Pancreas (tissue), 10 donors: ENCODE results near the gene RACGAP1. TPM values are rescaled to one million over a fixed set of nuclear protein-coding genes. Genes with fewer than 3 reads are reported as not detected.

ENCODE experiments used
- ATAC-seq, 4 donors: fragments of 200-7000 bp; cut with Tn5 transposase; one replicate each; pipeline versions ENCODE4 v1.8.0 to v1.9.1; 2020; ENCODE audit warnings: mild to moderate bottlenecking in 4 of 4, moderate library complexity in 4 of 4
- DNase-seq, 6 donors: peaks; one replicate each; pipeline ENCODE4 v3.0.0-alpha.2; 2020
- FAIRE-seq: peaks from 2 replicates; lab custom pipeline; 2012; peaks lifted over from hg19 to GRCh38; lab: Jason Lieb, UNC
- H3K27ac ChIP-seq, 4 donors: fragments of 200-600 bp; sonication (generic); 1 replicate in 3 of 4; 2 replicates in 1 of 4; pipeline versions ENCODE4 v1.5.0 to v1.8.0; 2020
- H3K27me3 ChIP-seq, 4 donors: fragments of 200-600 bp; one replicate each; pipeline ENCODE4 v1.8.0; 2021
- H3K36me3 ChIP-seq, 3 donors: fragments of 200-600 bp; sonication (generic) in 1 of 3; one replicate each; pipeline versions ENCODE4 v1.5.0 to v1.8.0; 2020 to 2021
- H3K4me1 ChIP-seq, 3 donors: fragments of 200-600 bp; one replicate each; pipeline ENCODE4 v1.8.0; 2021
- H3K4me3 ChIP-seq, 4 donors: fragments of 200-600 bp; sonication (generic) in 2 of 4; one replicate each; pipeline versions ENCODE4 v1.5.0 to v1.8.0; 2020 to 2021
- H3K9me3 ChIP-seq, 4 donors: fragments of 200-600 bp; one replicate each; pipeline ENCODE4 v1.8.0; 2021
- CTCF ChIP-seq, 4 donors: fragments of 200-600 bp; sonication (generic) in 3 of 4; IDR thresholded peaks; one replicate each; pipeline versions ENCODE4 v1.5.0 to v1.8.0; 2021; ENCODE audit warnings: antibody characterized with exemption in 4 of 4
- WGBS, 2 donors: extraction: QIAGEN DNeasy Blood & Tissue Kit; methylation state at CpG; one replicate each; pipeline ENCODE4 v1.1.7; 2013; 5-methylcytosine and 5-hydroxymethylcytosine counted together
- intact Hi-C, 3 donors: fragments of 100-400 bp; cut with DNase I; formaldehyde crosslinking; loops; one replicate each; pipeline versions ENCODE4 v1.11.1 to v1.14.2; 2022
- polyA plus RNA-seq, 2 donors: library from polyadenylated mRNA; stranded (reverse); fragments of 200-250 nt; gene quantifications; one replicate each; pipeline ENCODE4 v1.2.3, GENCODE V29; 2013
- total RNA-seq, 6 donors: library from RNA; stranded (reverse); fragmentation: NEBNext Ultra II Directional in 4 of 6; extraction: Animal tissue kit (Norgen Biotek cat#: 25700) in 4 of 6; gene quantifications; one replicate each; pipeline versions ENCODE4 v1.2.1 to v1.2.4, GENCODE V29; 2021 to 2023
- donor health status: healthy with polysubstance abuse.
- donor health status: DM: no; HTN: no; CAD: no; lungs with moderate emphysema.
- donor health status: DM: no; HTN: no; CAD: no.
- donor health status: control.
- donor health status: control.
- donor health status: Bipolar disorder and iron deficiency.
- donor health status: DM: yes; HTN: yes; CAD: no.
- donor health status: DM: no; HTN: no; CAD: no.
- donor health status: DM: no; HTN: no; CAD: no.
- donor health status: DM: yes; HTN: yes; CAD: no.

RACGAP1 gene
- total and polyA plus RNA-seq, 8 donors: 0.72 to 6.3 (median 2.4) TPM

DNA sequence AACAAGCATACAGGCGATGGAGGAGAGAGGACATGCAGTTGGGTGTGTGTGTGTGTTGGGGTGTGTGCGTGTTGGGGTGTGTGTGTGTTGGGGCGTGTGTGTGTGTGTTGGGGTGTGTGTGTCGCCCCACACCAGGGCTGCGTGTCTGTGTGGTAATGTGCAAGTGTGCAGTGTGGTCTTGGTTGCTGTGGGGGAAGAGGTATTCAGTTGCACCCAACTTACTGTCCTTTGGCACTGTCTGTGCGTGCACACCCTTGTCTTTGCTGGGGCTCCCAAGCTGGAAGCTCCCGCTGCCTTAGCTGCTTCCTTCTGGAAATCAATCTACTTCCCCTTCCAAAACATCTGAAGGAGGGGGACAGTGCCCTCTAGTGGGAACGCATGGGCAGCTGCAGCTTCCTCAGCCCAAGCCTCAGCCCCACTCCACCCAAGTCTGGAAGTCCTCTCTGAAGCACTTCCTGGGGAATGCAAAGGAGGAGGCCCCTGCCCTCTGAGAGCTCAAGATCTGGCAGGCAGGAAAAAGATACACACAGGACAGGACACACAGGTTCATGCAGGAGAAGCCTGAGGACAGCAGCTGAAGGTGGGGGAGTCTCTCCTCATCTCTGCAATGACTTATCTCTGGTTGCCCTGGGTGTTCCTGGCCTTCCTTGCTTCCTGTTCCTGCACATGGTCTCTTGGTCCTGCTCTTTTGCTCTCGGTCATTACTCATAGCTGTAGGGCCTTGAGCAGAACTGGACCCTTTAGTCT lies 45.2 kb upstream of the RACGAP1 start:
- intact Hi-C loops: loop anchor here in 2 of 3 donors (5.0 to 10.0 kb wide), 4 partner anchors 103 to 244 kb away; no protein-coding TSS in a partner anchor
- no peak for FAIRE-seq

DNA sequence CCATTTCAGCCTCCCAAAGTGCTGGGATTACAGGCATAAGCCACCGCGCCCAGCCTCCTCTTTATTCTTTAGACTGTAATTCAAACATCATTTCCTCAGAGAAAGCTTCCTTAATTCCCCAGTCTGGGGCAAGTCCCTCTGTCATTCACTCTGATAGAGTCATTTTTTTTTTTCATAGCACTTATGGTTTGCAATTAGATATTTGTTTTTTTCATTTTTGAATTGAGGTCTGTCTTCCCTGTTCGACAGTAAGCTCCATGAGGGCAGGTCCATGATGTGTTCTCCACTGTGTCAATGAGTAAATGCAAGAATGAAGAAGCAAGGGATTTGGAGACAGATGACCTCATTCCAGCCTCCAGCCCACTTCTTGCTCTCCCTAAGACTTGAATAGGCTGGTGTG lies 44.2 kb upstream of the RACGAP1 start:
- no peaks in the 10 kb centered on the region for H3K27me3 ChIP-seq
- no peaks in the 10 kb centered on the region for H3K9me3 ChIP-seq
- H3K27ac ChIP-seq: no peak overlapping the region
- no peak for TF ChIP-seq CTCF (IDR thresholded peaks at IDR 0.05)
- H3K4me3 ChIP-seq: no peak overlapping the region
- H3K36me3 ChIP-seq: no peaks in the 10 kb centered on the region
- H3K4me1 ChIP-seq: no peaks in the 10 kb centered on the region
- FAIRE-seq (no peak), DNase-seq (no peak), ATAC-seq (no peak)
- intact Hi-C loops: loop anchor here in 1 of 3 donors (10.0 kb wide), 1 partner anchor 205 kb away; no protein-coding TSS in a partner anchor
- 97 to 99% methylated on average over 3 of the region's 3 CpGs for WGBS, 2 donors

More for the DNA sequence above, 45.2 kb upstream of the RACGAP1 start:
- Histone ChIP-seq H3K4me3 (no peak overlapping the region), H3K9me3 (no peaks in the 10 kb centered on the region), H3K4me1 (no peaks in the 10 kb centered on the region), H3K27ac (no peak overlapping the region), H3K36me3 (no peaks in the 10 kb centered on the region), H3K27me3 (no peaks in the 10 kb centered on the region)
- DNase-seq (peak; percentile 65 to 84 (median 81)), ATAC-seq (peak; percentile 72 to 88 (median 86))
- peak; percentile 88 to 93 (median 89) for TF ChIP-seq CTCF (IDR thresholded peaks at IDR 0.05)
- WGBS, 2 donors: 26 to 32% methylated on average over 9 of the region's 9 CpGs

DNA sequence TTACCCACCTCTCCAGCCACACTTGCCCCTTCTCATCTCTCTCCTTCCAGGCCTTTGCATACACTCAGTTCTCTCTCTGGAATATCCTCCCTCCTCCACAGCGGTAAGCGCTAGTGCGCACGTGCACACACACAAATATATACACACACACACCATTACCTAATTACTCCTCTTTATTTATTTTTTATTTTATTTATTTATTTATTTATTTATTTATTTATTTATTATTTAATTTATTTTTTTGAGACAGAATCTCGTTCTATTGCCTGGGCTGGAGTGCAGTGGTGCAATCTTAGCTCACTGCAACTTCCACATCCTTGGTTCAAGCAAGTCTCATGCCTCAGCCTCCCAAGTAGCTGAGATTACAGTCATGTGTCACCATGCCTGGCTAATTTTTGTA lies 43.8 kb upstream of the RACGAP1 start:
- ATAC-seq (no peak), FAIRE-seq (no peak)
- intact Hi-C loops: loop anchor here in 1 of 3 donors (10.0 kb wide), 1 partner anchor 204 kb away; no protein-coding TSS in a partner anchor

DNA sequence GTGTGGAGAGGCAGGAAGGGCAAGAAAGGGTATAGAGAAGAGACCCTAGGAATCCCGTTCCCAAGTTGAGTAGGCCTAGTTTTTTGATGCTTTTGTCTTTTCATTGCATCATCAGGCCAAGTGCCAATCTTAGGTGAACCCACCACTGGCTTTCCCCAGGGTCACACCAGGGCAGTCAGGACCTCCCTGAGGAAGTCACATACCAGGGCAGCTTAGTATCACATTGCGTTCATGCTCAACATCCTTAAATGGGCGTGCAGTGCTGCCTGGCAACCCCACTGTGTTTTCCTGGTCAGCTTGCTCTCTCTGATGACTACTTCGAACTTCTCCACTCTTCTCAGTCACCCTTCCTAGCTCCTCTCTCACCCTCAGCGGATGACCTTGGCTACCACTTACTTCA lies 41.1 kb upstream of the RACGAP1 start:
- no peak for FAIRE-seq
- no peaks in the 10 kb centered on the region for H3K4me1 ChIP-seq
- ATAC-seq: no peak

More for the DNA sequence above, 43.8 kb upstream of the RACGAP1 start:
- no peaks in the 10 kb centered on the region for H3K27me3 ChIP-seq
- H3K4me3 ChIP-seq: no peak overlapping the region
- 87 to 88% methylated on average over 5 of the region's 5 CpGs for WGBS, 2 donors
- TF ChIP-seq CTCF (IDR thresholded peaks at IDR 0.05): no peak
- H3K27ac ChIP-seq: no peak overlapping the region
- H3K9me3 ChIP-seq: no peaks in the 10 kb centered on the region
- H3K4me1 ChIP-seq: no peaks in the 10 kb centered on the region
- no peaks in the 10 kb centered on the region for H3K36me3 ChIP-seq
- DNase-seq: no peak

More for the DNA sequence above, 41.1 kb upstream of the RACGAP1 start:
- Histone ChIP-seq H3K36me3 (no peaks in the 10 kb centered on the region), H3K27ac (no peak overlapping the region), H3K9me3 (no peaks in the 10 kb centered on the region), H3K27me3 (no peaks in the 10 kb centered on the region), H3K4me3 (no peak overlapping the region)
- TF ChIP-seq CTCF (IDR thresholded peaks at IDR 0.05): no peak
- 55 to 69% methylated on average over 5 of the region's 5 CpGs for WGBS, 2 donors
- DNase-seq: no peak
- intact Hi-C loops: loop anchor here in 1 of 3 donors (10.0 kb wide), 1 partner anchor 202 kb away; no protein-coding TSS in a partner anchor
